Urothelium cell line (cell line): ENCODE measurements around the gene DSTN.
A peak's percentile ranks its signal among the peaks of the same experiment; 100 is the strongest.
"Not testable (repeated sequence)": the region's sequence is repeated elsewhere in the genome, so short reads cannot be mapped to it uniquely, and the experiment has no call there.

Experiments
- DNase-seq: peaks from one replicate; pipeline ENCODE4 v3.0.0; 2011; ENCODE audit warnings: low spot score, mixed read lengths
- FAIRE-seq: peaks from 2 replicates; lab custom pipeline; 2011; peaks lifted over from hg19 to GRCh38; lab: Jason Lieb, UNC

Gene DSTN

GRCh38 chr20:17647391-17648314 is 77.8 kb downstream of the DSTN start:
- DNase-seq (no peak), FAIRE-seq (no peak)

GRCh38 chr20:17648315-17648646 is 78.4 kb downstream of the DSTN start:
- no peak for FAIRE-seq

GRCh38 chr20:17648791-17649730 is 79.2 kb downstream of the DSTN start:
- no peak for FAIRE-seq
- DNase-seq, result peak; percentile 41

More at GRCh38 chr20:17648315-17648646, 78.4 kb downstream of the DSTN start:
- DNase-seq, result no peak

- DNase-seq (no peak), FAIRE-seq (no peak)
Measured at GRCh38 chr20:17650301-17651128, 80.6 kb downstream of the DSTN start.

GRCh38 chr20:17651129-17651759 is 81.4 kb downstream of the DSTN start:
- FAIRE-seq (no peak), DNase-seq (no peak)

GRCh38 chr20:17651760-17652388 is 82.0 kb downstream of the DSTN start:
- DNase-seq (no peak), FAIRE-seq (no peak)

- FAIRE-seq, result no peak
Measured at GRCh38 chr20:17652411-17652810, 82.5 kb downstream of the DSTN start.

GRCh38 chr20:17653835-17654648 is 84.2 kb downstream of the DSTN start:
- no peak for FAIRE-seq
- no peak for DNase-seq

More at GRCh38 chr20:17652411-17652810, 82.5 kb downstream of the DSTN start:
- DNase-seq, result no peak

GRCh38 chr20:17654649-17655285 is 84.9 kb downstream of the DSTN start:
- FAIRE-seq, result no peak
- no peak for DNase-seq

GRCh38 chr20:17655286-17655651 is 85.4 kb downstream of the DSTN start:
- FAIRE-seq (no peak), DNase-seq (no peak)

- FAIRE-seq, result no peak
- peak; percentile 11 for DNase-seq
Measured at GRCh38 chr20:17655865-17656479, 86.1 kb downstream of the DSTN start.

- DNase-seq (no peak), FAIRE-seq (no peak)
Measured at GRCh38 chr20:17657079-17657825, 87.4 kb downstream of the DSTN start.

- FAIRE-seq (peak; percentile 20), DNase-seq (no peak)
Measured at GRCh38 chr20:17657898-17658647, 88.2 kb downstream of the DSTN start.

GRCh38 chr20:17658648-17658993 is 88.7 kb downstream of the DSTN start:
- FAIRE-seq, result no peak
- no peak for DNase-seq

GRCh38 chr20:17659344-17659743 is 89.5 kb downstream of the DSTN start:
- not testable (repeated sequence) for DNase-seq, FAIRE-seq
